GM20000 (cell line): ENCODE measurements around the gene PHF12.
A peak's percentile ranks its signal among the peaks of the same experiment; 100 is the strongest.

Source experiments
- DNase-seq: peaks from one replicate; pipeline ENCODE4 v3.0.0; 2012; ENCODE audit warnings: low spot score
- CTCF ChIP-seq: IDR thresholded peaks from 2 replicates; pipeline ENCODE4 v1.5.1; 2012; ENCODE audit warnings: mild to moderate bottlenecking, control low read depth; ENCODE audit errors: extremely low read depth, missing control alignments

The PHF12 gene

DNA sequence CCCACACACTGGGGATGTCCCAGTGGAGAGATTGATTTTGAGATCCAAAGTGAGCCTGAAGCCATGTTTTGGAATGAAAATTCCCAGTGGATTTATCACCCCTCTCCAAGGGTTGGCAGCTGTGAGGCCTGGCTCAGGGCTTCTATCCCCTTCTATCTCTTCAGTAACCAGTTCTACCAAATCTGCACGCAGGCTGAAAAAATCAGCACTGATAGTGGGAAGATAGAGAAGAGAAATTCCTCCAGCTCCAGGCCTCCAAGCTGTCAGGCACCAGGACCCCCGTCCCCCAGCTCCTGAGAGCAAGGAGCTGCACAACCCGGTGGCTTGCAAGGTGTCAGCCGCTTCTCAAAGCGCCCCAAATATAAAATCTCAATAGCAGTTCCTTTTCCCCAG lies 54.8 kb downstream of the PHF12 start:
- DNase-seq, result no peak
- TF ChIP-seq CTCF, result no peak

GRCh38 chr17:28895794-28896447 lies 55.4 kb downstream of the PHF12 start:
- no peak for TF ChIP-seq CTCF
- no peak for DNase-seq

DNA sequence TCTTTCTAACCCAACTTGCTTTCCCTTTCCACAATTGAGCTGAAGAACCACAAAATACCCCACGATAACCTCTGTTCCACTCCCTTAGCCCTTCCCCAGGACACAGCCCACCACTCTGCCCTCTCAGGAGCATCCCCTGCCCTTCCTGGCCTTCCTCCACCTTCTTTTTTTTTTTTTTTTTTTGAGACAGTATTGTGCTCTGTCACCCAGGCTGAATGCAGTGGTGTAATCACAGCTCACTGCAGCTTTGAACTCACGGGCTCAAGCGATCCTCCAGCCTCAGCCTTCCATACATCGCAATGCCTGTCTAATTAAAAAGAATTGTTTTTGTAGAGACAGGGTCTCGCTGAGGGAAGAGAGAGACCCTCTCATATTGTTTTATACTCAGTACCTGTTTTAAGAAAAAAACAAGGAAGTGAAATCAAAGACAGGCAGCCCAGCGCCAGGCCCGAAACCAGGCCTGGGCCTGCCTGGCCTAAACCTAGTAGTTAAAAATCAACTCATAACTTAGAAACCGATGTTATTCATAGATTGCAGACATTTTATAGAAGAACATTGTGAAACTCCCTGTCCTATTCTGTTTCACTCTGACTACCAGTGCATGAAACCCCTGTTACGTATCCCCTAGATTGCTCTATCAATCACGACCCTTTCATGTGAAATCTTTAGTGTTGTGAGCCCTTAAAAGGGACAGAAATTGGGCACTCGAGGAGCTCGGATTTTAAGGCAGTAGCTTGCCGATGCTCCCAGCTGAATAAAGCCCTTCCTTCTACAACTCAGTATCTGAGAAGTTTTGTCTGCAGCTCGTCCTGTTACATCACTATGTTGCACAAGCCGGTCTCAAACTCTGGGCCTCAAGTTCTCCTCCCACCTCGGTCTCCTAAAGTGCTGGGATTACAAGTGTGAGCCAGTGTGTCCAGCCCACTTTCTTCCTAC lies 57.8 kb downstream of the PHF12 start:
- DNase-seq, result peak; percentile 47

GRCh38 chr17:28892024-28892423 lies 59.3 kb downstream of the PHF12 start:
- no peak for TF ChIP-seq CTCF
- peak; percentile 38 for DNase-seq

DNA sequence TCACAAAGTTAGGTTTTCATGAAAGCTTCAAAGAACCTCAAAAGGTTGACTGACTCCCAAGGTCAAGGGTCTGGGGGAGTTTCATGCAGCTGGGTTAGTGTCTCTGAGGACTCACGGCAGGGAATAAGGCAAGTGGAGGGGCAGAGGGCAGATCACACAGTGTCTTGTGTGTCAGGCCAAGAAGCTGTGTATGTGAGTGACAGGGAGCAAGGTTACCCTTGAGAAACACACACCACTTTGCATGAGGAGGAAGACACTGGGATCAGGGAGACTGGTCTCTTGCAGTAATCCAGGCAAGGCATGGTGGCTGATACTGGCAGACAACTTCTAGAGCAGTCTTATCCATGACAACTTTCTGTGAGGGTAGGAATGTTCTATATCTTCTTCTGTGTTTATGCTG lies 60.1 kb downstream of the PHF12 start:
- no peak for TF ChIP-seq CTCF
- DNase-seq, result no peak

GRCh38 chr17:28889996-28890395 lies 61.3 kb downstream of the PHF12 start:
- TF ChIP-seq CTCF, result no peak
- DNase-seq, result no peak

DNA sequence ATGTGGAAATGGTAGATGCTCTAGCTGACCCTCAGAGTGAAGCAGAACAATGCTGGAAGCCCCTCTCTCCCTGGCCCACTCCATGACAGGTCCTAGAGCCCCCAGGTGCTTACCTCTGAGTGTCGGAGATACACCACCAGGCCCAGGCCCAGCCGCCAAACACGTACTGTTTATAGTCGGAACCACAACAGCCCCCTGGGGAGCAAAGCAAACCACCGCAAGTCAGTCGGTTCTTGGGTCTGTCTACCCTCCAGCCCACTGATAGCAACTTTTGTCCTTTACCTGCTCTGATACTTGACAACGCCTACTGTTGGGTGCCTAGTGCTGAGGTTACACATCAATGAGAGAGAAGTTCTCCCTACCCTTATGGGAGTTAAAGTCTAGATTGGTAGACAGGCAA lies 62.5 kb downstream of the PHF12 start:
- TF ChIP-seq CTCF, result no peak
- DNase-seq, result no peak
